K562 (cell line): ENCODE measurements around the gene GPSM3. TPM values are rescaled to one million over a fixed set of nuclear protein-coding genes. Genes with fewer than 3 reads are reported as not detected.

Experiments
- ATAC-seq: fragments of 200-7000 bp; cut with Tn5 transposase; 3 replicates; pipeline ENCODE4 v1.9.1; 2020; ENCODE audit warnings: moderate library complexity
- BruUV-seq: library from RNA; stranded (reverse); fragments of 400-500 nt; replicated peaks from 2 replicates; lab custom pipeline; 2021; lab: Mats Ljungman, UMichigan
- CTCF ChIA-PET: fragments of 300-600 bp; formaldehyde crosslinking; extraction: SDS; loops from one replicate; lab custom pipeline; 2021; ENCODE audit warnings: low intra/inter-chr PET ratio; lab: Yijun Ruan, JAX
- POLR2A ChIA-PET: fragments of 300-600, 350-650 bp; sonication (Branson Sonifier 250); formaldehyde crosslinking; extraction: SDS; loops from one replicate; lab custom pipeline; 2021; ENCODE audit warnings: antibody characterized with exemption, inconsistent platforms; lab: Yijun Ruan, JAX
- DNase-seq, 4 experiments: peaks; one replicate each; pipeline versions ENCODE4 v3.0.0 to v3.0.0-alpha.2; 2011 to 2018; ENCODE audit warnings: low spot score in 3 of 4, mixed read lengths in 3 of 4; ENCODE audit errors: extremely low read depth in 1 of 4
- FAIRE-seq: peaks from 2 replicates; lab custom pipeline; 2011; peaks lifted over from hg19 to GRCh38; lab: Jason Lieb, UNC
- H2AFZ ChIP-seq: 2 replicates; pipeline ENCODE4 v1.6.0; 2011; ENCODE audit warnings: low read depth, low read length, control low read depth, inconsistent platforms
- H3K27ac ChIP-seq: fragments of 200-600 bp; 3 replicates; pipeline ENCODE4 v1.8.0; 2011; ENCODE audit warnings: low read depth, mild to moderate bottlenecking, control low read depth, inconsistent platforms, low read length, moderate library complexity, mixed read lengths; ENCODE audit errors: extremely low read depth
- H3K27me3 ChIP-seq, 2 experiments: fragments of 300-600 bp in 1 of 2; 2 replicates in 1 of 2; 3 replicates in 1 of 2; pipeline versions ENCODE4 v1.6.0 to v1.8.0; 2011; ENCODE audit warnings: inconsistent platforms in 2 of 2, low read length in 2 of 2, mild to moderate bottlenecking in 1 of 2, mixed read lengths in 1 of 2, moderate library complexity in 1 of 2; ENCODE audit not compliant: control insufficient read depth in 2 of 2, insufficient read depth in 2 of 2
- H3K36me3 ChIP-seq: fragments of 300-600 bp; 3 replicates; pipeline ENCODE4 v1.8.0; 2011; ENCODE audit warnings: mild to moderate bottlenecking, low read length, inconsistent platforms; ENCODE audit not compliant: control insufficient read depth, insufficient read depth
- H3K4me1 ChIP-seq, 2 experiments: fragments of 200-600 bp in 1 of 2; replicated peaks in 1 of 2; 2 replicates in 1 of 2; 3 replicates in 1 of 2; pipeline versions ENCODE4 v1.5.1 to v1.8.0; 2011; ENCODE audit warnings: inconsistent platforms in 2 of 2, low read length in 2 of 2, mild to moderate bottlenecking in 1 of 2, mixed read lengths in 1 of 2, moderate library complexity in 1 of 2; ENCODE audit not compliant: control insufficient read depth in 2 of 2, insufficient read depth in 2 of 2
- H3K4me2 ChIP-seq: 2 replicates; pipeline ENCODE4 v1.6.1; 2011; ENCODE audit warnings: low read length, control low read depth, inconsistent platforms, mixed read lengths; ENCODE audit not compliant: insufficient read depth
- H3K4me3 ChIP-seq: fragments of 200-600 bp; sonication (generic), shearing (Covaris generic); 2 replicates; pipeline ENCODE4 v1.5.1; 2016; ENCODE audit warnings: control low read depth, inconsistent platforms
- H3K79me2 ChIP-seq: fragments of 200-600 bp; 3 replicates; pipeline ENCODE4 v1.8.0; 2011; ENCODE audit warnings: low read length, inconsistent platforms; ENCODE audit not compliant: control insufficient read depth, insufficient read depth
- H3K9ac ChIP-seq, 2 experiments: 2 replicates each; pipeline versions ENCODE4 v1.6.0 to v1.6.1; 2011; ENCODE audit warnings: low read depth in 2 of 2, low read length in 2 of 2, control low read depth in 1 of 2, inconsistent platforms in 1 of 2, mild to moderate bottlenecking in 1 of 2, mixed read lengths in 1 of 2; ENCODE audit not compliant: insufficient read depth in 1 of 2
- H3K9me1 ChIP-seq: one replicate; pipeline ENCODE4 v1.6.0; 2011; ENCODE audit warnings: inconsistent platforms, mild to moderate bottlenecking, low read length, moderate library complexity; ENCODE audit not compliant: control insufficient read depth, insufficient read depth
- H3K9me3 ChIP-seq: replicated peaks from 2 replicates; pipeline ENCODE4 v1.5.1; 2011; ENCODE audit warnings: low read depth, low read length, inconsistent platforms; ENCODE audit not compliant: control insufficient read depth, insufficient read depth
- H4K20me1 ChIP-seq: replicated peaks from 2 replicates; pipeline ENCODE4 v1.6.1; 2011; ENCODE audit warnings: low read length, inconsistent platforms, mixed read lengths; ENCODE audit not compliant: control insufficient read depth, insufficient read depth
- BDP1 ChIP-seq: IDR thresholded peaks from 3 replicates; pipeline ENCODE4 v1.6.1; 2011; ENCODE audit not compliant: insufficient read length, insufficient read depth
- CC2D1A ChIP-seq: fragments of 450-650 bp; IDR thresholded peaks from 2 replicates; pipeline ENCODE4 v1.6.1; 2017; ENCODE audit warnings: mild to moderate bottlenecking
- CHD2 ChIP-seq: IDR thresholded peaks from 2 replicates; pipeline ENCODE4 v1.6.1; 2011; ENCODE audit warnings: low read depth, low read length
- FIP1L1 ChIP-seq: fragments of 200-400 bp; formaldehyde crosslinking; IDR thresholded peaks from 2 replicates; pipeline ENCODE4 v1.6.1; 2018; ENCODE audit warnings: mild to moderate bottlenecking, low read depth, low read length; ENCODE audit not compliant: poor library complexity, severe bottlenecking
- POLR2G ChIP-seq: fragments of 200-400 bp; formaldehyde crosslinking; IDR thresholded peaks from 2 replicates; pipeline ENCODE4 v1.6.1; 2017; ENCODE audit warnings: low read depth, mild to moderate bottlenecking, antibody characterized with exemption, low read length, moderate library complexity
- RB1 ChIP-seq: fragments of 450-650 bp; IDR thresholded peaks from 2 replicates; pipeline ENCODE4 v1.6.1; 2017; ENCODE audit warnings: low read depth, mild to moderate bottlenecking
- STAG1 ChIP-seq: sonication (generic); formaldehyde crosslinking; IDR thresholded peaks from 2 replicates; pipeline ENCODE4 v1.5.0; 2020; ENCODE audit warnings: missing genetic modification reagents, borderline replicate concordance
- THRAP3 ChIP-seq: fragments of 450-650 bp; IDR thresholded peaks from 2 replicates; pipeline ENCODE4 v1.6.1; 2016; ENCODE audit warnings: mild to moderate bottlenecking, inconsistent platforms, borderline replicate concordance
- ZBTB7A ChIP-seq: IDR thresholded peaks from 2 replicates; pipeline ENCODE4 v1.6.1; 2011; ENCODE audit warnings: low read depth, mild to moderate bottlenecking, low read length, moderate library complexity, borderline replicate concordance; ENCODE audit not compliant: control insufficient read depth
- ZNF589 ChIP-seq: fragments of 200-800 bp; sonication (Bioruptor generic); IDR thresholded peaks from 2 replicates; pipeline ENCODE4 v1.6.1; 2016; ENCODE audit warnings: low read depth, missing genetic modification characterization, missing compliant biosample characterization
- WGBS: fragments of 100-300 bp; shearing (Covaris generic); methylation state at CpG from one replicate; pipeline ENCODE4 v1.1.6; 2016; ENCODE audit warnings: low coverage, mixed read lengths; ENCODE audit not compliant: insufficient coverage; ENCODE audit errors: missing lambda C conversion rate; 5-methylcytosine and 5-hydroxymethylcytosine counted together
- in situ Hi-C: fragments of 300-500 bp; cut with MboI; formaldehyde crosslinking; loops from 4 replicates; pipeline ENCODE4 v1.15.0; 2018; ENCODE audit warnings: inconsistent platforms, mixed read lengths
- intact Hi-C: fragments of 100-400 bp; cut with micrococcal nuclease; formaldehyde crosslinking; loops from 2 replicates; pipeline ENCODE4 v1.14.2; 2022
- polyA plus RNA-seq, 8 experiments: library from polyadenylated mRNA; depleted of rRNA in 4 of 8; stranded (reverse) in 5 of 8; unstranded in 3 of 8; fragments of >200 nt; fragmentation: Nextera tagmentation in 2 of 8; fragmentation: Illumina TruSeq in 1 of 8; extraction: Ambion mirVana in 2 of 8; extraction: Trizol in 1 of 8; gene quantifications; 2 replicates each; pipeline versions ENCODE4 v1.2.1 to v1.2.3, GENCODE V29; 2011 to 2014; ENCODE audit warnings: inconsistent platforms in 1 of 8, missing spikeins in 1 of 8
- total RNA-seq, 7 experiments: library from RNA; depleted of rRNA in 6 of 7; stranded (reverse); fragments of >200 nt in 6 of 7; fragmentation: Illumina TruSeq in 2 of 7; extraction: Trizol in 2 of 7; gene quantifications; 2 replicates each; pipeline versions ENCODE4 v1.2.1 to v1.2.3, GENCODE V29; 2011 to 2021; ENCODE audit warnings: low replicate concordance in 1 of 7
- TF ChIP-seq, protein P1 (sequence below), 2 experiments: fragments of 450-650 bp; formaldehyde crosslinking in 1 of 2; IDR thresholded peaks; 2 replicates each; pipeline versions ENCODE4 v1.4.0 to v1.6.1; 2014 to 2020; ENCODE audit warnings: mild to moderate bottlenecking in 2 of 2, borderline replicate concordance in 1 of 2, low read depth in 1 of 2
- TF ChIP-seq, protein P2 (sequence below): sonication (generic); formaldehyde crosslinking; IDR thresholded peaks from 2 replicates; pipeline ENCODE4 v1.5.0; 2020; ENCODE audit warnings: missing genetic modification reagents

The GPSM3 gene
- total and polyA plus RNA-seq, 9 of the 15 experiments (the other 6 are each of a cell fraction or from before 2014, with no cell fraction given): 5.3 to 42.6 (median 24.4) TPM

DNA sequence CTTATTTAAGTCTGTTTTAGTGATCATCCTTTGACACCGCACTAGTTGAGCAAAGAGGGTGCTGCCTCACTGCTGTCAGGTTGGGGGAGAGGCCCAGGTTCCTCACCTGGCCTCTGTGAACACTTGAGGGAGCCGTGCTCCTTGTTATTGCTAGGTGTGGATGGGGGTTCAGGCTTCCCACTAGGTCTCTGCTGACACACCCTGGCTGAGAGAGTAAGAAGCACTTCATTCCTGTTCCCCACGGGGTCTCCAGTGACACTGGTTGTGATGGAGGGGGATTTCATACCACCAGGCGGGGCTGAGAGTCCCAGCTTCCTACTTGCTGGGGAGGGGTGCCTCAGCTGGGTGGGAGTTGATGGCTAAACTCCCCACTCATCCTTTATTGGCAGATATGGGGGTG, 42.5 kb upstream of the GPSM3 start:
- Histone ChIP-seq H4K20me1 (no peaks in the 10 kb centered on the region), H3K27ac (no peak overlapping the region), H3K9me3 (no peaks in the 10 kb centered on the region; the same call in 1 of the 2 replicates), H3K9me1 (no peaks in the 10 kb centered on the region), H3K27me3 (peaks cover 3 to 8% of the 10 kb centered on the region in 2 experiments; a peak in 2 of 5 replicates), H3K4me1 (no peaks in the 10 kb centered on the region), H3K9ac (peak overlapping the region in 1 of 2 experiments; percentile 6; a peak in 1 of 4 replicates), H2AFZ (no peak overlapping the region), H3K4me2 (no peak overlapping the region), H3K4me3 (no peak overlapping the region), H3K36me3 (no peaks in the 10 kb centered on the region), H3K79me2 (no peaks in the 10 kb centered on the region)
- FAIRE-seq: no peak
- intact Hi-C loops (loop anchor here (1.0 kb wide), 2 partner anchors 40 to 116 kb away; no protein-coding TSS in a partner anchor), in situ Hi-C loops (no loop called here)
- 1% methylated on average over 4 of the region's 4 CpGs for WGBS
- peak in 2 of 4 experiments; percentile 62 to 63 for DNase-seq
- no TSS peak for BruUV-seq
- ATAC-seq: peak; percentile 95
- CTCF ChIA-PET: no interaction called here
- POLR2A ChIA-PET: interaction anchor here (0.8 kb wide), 1 partner anchor 10 kb away, joined by 5 read pairs; no protein-coding TSS in a partner anchor
- TF ChIP-seq POLR2G (no peak), ZNF589 (CRISPR knock-in tag) (no peak), BDP1 (no peak), ZBTB7A (peak; percentile 32; the same call in 1 of the 2 replicates), STAG1 (CRISPR knock-in tag) (peak; percentile 59; the same call in 1 of the 2 replicates), CHD2 (no peak), FIP1L1 (no peak), THRAP3 (no peak), RB1 (peak; percentile 33; the same call in 1 of the 2 replicates), CC2D1A (0 out of 2 replicates have a peak, but pooled peaks have one; percentile 24)
- TF ChIP-seq, protein P1, sequence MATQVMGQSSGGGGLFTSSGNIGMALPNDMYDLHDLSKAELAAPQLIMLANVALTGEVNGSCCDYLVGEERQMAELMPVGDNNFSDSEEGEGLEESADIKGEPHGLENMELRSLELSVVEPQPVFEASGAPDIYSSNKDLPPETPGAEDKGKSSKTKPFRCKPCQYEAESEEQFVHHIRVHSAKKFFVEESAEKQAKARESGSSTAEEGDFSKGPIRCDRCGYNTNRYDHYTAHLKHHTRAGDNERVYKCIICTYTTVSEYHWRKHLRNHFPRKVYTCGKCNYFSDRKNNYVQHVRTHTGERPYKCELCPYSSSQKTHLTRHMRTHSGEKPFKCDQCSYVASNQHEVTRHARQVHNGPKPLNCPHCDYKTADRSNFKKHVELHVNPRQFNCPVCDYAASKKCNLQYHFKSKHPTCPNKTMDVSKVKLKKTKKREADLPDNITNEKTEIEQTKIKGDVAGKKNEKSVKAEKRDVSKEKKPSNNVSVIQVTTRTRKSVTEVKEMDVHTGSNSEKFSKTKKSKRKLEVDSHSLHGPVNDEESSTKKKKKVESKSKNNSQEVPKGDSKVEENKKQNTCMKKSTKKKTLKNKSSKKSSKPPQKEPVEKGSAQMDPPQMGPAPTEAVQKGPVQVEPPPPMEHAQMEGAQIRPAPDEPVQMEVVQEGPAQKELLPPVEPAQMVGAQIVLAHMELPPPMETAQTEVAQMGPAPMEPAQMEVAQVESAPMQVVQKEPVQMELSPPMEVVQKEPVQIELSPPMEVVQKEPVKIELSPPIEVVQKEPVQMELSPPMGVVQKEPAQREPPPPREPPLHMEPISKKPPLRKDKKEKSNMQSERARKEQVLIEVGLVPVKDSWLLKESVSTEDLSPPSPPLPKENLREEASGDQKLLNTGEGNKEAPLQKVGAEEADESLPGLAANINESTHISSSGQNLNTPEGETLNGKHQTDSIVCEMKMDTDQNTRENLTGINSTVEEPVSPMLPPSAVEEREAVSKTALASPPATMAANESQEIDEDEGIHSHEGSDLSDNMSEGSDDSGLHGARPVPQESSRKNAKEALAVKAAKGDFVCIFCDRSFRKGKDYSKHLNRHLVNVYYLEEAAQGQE (IDR thresholded peaks at IDR 0.05; ENCODE audit: borderline replicate concordance): peak; percentile 72; the same call in 1 of the 2 replicates
- TF ChIP-seq, protein P1 (CRISPR knock-in tag; IDR thresholded peaks at IDR 0.05; ENCODE audit: low read depth): no peak
- TF ChIP-seq, protein P2, sequence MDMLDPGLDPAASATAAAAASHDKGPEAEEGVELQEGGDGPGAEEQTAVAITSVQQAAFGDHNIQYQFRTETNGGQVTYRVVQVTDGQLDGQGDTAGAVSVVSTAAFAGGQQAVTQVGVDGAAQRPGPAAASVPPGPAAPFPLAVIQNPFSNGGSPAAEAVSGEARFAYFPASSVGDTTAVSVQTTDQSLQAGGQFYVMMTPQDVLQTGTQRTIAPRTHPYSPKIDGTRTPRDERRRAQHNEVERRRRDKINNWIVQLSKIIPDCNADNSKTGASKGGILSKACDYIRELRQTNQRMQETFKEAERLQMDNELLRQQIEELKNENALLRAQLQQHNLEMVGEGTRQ: no peak
